CD4-positive, alpha-beta T cell treated with Interleukin-2 at 100 ng/mL for 4 hours (primary cell): ENCODE results near the gene C10orf62.
"Not testable (repeated sequence)": the region's sequence is repeated elsewhere in the genome, so short reads cannot be mapped to it uniquely, and the experiment has no call there.

Experiments
- DNase-seq: peaks from one replicate; pipeline ENCODE4 v3.0.0-alpha.2; 2020; ENCODE audit warnings: low spot score

Gene C10orf62

DNA sequence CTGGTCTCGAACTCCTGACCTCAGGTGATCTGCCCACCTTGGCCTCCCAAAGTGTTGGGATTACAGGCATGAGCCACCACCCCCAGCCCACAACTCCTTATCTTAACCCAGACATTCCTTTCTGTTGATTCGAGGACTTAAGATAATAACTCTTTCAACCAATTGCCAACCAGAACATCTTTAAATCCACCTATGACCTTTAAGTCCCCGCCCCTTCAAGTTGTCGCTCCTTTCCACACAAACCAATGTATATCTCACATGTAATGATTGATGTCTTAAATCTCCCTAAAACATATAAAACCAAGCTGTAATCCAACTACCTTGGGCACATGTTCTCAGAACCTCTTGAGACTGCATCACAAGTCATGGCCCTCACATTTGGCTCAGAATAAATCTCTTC lies 24.7 kb upstream of the C10orf62 start:
- no peak for DNase-seq

DNA sequence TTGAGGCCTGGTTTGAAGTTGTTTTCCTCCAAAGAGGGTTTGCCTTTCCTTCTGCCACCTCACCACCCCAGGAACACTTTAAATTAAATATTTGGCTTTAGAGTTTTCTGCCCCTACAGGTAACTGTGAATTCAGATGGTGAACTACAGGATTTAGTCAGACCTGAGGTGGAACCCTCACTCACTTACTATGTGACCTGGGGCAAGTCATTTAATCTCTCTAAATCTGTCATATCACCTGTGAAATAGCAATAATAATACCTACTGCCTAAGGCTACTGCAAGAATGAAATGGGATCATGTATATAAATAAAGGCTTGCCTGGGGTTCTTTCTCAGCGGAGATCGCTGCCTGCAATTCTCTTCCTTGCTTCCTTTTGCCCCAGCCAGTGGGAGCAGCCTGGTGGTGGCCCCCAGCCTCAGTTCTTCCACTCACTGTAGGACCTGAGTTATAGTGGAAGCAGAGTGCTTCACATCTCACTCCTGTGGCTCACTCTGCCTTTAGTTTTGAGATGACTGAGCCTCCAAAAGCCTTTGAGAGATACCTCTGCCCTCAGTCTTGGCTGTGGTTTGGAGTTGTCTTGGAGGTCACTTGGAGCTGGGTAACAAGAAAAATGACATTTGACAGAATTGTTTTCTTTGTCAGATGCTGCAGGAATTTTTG lies 23.1 kb upstream of the C10orf62 start:
- no peak for DNase-seq

DNA sequence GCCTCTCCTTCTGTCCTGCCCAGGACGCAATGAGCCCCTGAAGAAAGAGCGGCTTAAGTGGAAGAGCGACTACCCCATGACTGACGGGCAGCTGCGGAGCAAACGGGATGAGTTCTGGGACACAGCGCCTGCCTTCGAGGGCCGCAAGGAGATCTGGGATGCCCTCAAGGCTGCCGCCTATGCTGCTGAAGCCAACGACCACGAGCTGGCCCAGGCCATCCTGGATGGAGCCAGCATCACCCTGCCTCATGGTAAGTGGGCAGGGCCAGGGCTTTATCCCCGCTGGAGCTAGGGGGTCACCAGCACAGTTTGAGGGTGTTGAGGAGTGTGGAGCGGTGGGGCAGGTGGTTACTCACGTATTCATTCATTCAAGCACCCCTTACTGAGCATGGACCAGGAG lies 21.6 kb upstream of the C10orf62 start:
- DNase-seq: no peak

DNA sequence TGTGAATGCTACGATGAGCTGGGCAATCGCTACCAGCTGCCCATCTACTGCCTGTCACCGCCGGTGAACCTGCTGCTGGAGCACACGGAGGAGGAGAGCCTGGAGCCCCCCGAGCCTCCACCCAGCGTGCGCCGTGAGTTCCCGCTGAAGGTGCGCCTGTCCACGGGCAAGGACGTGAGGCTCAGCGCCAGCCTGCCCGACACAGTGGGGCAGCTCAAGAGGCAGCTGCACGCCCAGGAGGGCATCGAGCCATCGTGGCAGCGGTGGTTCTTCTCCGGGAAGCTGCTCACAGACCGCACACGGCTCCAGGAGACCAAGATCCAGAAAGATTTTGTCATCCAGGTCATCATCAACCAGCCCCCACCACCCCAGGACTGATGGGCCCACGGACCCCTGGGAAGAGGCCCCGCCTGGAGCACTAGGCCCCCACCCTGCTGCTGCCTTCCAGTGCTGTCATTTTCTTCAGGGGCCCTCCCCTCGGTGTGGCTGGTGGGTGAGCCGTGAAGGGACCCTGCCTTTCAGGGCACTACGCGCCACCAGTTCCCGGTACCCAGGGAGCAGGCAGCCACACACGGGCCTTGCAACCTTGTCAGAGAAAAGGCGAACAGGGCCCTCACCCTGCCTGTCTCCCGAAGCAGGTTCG lies 19.3 kb upstream of the C10orf62 start:
- DNase-seq: no peak

DNA sequence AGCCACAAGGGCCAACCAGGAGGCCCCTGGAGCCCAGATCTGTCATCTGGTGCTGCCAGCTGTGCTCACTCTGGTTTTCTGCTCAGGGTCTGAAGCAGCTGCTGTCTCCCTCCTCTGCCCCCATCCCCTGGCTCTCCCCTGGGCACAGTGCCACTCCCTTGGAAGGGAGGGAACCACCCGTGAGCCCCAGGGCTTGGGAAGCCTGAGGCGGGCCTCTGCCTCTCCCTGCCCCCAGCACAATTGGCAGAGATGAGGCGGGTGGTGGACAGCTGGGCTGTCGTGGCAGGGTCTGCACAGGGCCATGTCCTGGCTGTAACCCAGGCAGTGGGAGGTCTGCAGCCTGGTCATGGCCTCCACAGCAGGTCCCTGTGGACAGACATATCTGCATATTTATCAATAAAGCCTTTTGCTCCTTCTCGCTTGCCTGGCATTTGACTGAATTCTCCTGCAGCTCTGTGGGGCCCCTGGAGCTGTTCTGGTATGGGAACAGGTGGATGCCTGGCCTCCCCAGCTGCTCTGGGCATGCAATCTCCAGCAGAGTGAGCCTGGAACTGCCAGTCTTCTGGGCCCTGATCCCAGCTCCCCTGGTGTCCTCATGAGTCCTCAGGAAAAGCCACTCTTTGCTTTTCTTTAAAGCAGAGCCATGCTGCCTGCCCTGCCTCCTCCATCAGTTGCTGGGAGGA lies 18.6 kb upstream of the C10orf62 start:
- no peak for DNase-seq

DNA sequence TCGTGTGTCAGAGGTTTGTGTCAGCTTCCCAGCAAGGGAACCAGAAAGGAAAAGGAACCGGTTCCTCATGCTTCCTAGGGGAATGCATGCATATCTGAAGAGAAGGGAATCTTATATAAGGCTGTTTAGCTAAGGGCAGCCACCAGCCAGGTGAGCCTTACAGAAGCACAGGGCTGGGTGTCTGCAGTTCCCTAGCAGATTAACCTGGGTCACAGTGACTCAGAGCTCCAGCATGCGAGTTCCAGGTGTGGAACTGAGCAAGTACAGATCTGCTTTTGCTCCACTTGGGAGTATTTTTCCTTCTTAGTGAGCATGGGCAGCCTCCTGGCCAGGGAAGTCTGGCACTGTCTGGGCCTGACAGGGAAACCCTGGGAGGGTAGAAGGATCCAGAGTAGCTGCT lies 17.9 kb upstream of the C10orf62 start:
- no peak for DNase-seq

DNA sequence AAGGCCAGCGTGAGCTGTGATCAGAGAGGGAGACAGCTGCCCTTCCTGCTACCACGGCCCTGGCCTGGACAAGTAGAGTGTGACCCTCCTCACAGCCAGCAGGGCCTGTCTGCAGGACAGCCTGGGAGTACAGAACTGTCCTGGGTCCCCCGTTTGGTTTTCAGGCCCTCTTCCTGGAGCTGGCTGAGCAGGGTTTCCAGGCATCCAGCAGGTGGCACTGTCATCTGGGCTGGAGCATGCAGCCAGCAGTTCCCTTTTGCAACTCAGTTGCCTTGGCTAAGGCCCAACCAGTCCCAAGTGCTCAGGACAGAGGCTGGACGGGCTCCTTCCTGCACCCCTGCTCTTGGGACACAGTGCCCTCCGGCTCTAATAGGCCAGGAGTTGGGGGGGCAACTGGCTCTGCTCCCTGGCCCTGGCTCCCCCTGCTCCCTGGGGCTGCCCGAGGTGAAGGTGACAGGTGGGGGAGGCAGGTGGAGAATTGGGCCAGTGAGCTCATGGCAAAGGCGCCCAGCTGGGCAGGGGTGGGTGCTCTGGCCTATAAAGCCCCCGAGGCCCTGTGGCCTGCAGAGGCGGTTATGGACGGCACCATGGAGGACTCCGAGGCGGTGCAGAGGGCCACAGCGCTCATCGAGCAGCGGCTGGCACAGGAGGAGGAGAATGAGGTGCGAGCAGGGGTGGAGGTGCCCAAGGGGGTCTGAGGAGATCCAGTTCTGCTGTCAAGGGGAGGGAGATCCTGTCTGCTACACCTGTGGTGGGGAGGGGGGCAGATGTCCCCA lies 17.1 kb upstream of the C10orf62 start, which contains the start of gene ANKRD2:
TSS of gene ANKRD2 (plus strand) at position 566 of the 776 bp plus-strand sequence. CDS start at position 576, 10 bp downstream.
- peak; percentile 39 for DNase-seq

DNA sequence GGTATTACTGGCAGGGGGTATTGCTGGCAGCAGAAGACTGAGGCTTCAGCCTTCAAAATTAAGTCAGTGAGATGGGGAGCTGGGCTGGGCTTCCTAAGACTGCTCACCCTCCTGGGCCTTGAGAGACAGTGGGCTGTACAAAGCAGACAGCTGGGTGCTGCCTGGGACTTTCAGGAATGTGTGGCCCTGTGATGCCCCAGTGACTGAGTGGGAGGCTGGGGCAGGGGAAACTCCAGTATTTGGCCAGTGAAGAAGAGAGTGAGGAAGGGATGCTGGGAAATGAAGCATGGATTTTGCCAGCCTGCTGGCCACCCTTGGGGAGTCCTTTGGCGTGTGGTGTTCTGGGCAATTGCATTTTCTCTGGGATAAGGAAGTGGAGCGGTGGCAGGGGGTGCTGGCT lies 16.5 kb upstream of the C10orf62 start:
- no peak for DNase-seq

DNA sequence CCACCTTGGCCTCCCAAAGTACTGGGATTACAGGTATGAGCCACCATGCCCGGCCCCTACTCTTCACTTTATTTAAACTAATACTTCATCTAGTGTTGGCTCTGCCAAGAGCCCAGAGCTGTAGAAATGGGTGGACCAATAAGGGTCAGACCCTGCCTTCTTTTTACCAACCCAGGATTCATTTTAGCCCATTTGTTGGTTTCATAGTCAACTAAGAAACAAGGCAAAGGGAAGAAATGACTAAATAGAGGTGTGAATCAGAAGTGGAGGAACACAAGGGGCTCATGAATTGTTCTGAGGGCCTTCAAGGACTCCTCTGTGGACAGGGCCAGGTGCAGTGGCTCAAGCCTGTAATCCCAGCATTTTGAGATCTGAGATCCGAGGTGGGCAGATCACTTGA lies 15.8 kb upstream of the C10orf62 start:
- DNase-seq: no peak

DNA sequence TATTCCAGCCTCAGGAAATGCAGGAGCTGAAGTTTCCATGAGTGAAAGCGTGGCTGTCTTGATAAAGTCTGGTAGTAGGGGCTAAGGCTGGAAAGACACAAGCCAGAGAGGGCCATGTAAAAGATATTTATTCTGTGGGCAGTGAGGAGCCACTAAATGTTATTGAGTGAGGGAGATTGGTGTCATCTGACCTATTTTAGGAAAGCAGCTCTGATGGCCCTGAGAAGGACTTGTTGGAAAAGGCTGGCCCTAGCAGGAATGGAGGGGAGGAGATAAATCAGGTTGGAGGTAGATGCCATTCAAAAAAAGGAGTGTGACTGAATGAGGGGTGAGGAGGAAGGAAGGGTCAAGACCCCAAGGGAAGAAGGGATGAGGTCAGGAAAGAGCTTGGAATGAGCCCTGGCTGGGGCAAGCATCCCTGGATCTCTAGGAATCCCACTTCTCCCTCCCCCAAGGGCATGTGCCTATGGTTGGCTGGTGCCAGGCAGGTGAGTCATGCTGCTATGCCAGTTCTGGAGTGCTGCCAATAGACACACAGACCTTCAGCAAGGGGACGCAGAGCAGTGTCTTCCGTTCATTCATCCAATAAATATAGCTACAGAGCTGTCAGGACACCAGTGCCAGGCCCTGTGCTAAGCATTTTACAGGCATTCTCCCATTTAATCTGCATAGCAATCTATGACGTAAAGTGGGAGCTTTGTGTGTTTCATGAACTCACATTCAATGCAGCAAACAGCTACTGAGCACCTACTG lies 15.0 kb upstream of the C10orf62 start:
- DNase-seq: no peak

DNA sequence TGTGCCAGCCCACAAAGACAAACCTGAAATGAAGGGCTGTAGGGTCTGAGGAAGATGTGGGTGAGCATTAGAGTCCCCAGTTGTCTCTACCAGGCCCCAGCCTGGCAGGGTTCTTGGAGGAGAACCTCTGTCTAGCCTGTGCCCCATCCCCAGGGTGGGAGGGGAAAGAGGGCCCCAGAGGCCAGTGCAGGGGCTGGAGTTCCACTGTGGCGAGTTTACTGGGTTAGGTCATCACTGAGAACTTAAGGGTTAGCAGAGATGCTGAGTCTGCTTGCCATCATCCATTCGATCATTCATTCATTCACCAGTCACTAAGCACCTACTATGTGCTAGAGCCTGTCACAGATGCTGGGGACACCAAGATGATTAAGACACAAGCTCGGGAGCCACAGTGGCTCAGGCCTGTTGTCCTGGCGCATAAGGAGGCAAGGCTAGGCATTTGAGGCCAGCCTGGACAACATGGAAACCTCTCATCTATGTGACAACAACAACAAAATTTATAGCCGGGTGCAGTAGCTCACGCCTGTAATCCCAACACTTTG lies 14.3 kb upstream of the C10orf62 start:
- DNase-seq: no peak

DNA sequence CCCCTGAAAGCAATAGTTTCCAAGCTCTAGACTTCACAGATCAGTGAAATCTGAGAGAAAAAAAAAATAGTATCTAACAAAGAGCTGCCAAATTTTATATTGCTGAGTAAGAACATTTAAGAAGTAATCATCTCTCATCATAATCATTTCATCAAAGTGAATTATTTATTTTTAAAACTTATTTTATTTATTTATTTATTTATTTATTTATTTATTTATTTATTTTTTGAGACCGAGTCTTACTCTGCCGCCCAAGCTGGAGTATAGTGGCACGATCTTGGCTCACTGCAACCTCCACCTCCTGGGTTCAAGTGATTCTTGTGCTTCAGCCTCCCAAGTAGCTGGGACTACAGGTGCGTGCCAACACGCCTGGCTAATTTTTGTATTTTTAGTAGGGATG lies 13.0 kb upstream of the C10orf62 start:
- DNase-seq: not testable (repeated sequence)

DNA sequence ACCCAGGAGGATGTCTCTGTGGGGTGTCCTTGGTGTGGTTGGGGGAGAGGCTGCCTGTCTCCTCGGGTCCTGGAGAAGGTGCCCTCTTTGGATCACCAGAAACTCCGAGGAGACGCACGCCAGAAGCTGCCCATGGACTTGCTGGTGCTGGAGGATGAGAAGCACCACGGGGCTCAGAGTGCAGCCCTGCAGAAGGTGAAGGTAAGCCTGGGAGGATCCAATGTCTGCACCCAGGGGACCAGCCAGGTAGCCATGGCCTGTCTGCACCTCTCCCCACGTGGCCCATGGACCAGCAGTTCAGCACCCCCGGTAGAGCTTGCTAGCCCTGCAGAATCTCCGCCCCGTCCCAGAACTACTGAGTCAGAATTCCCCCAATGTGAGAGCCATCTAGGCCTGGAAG lies 11.8 kb upstream of the C10orf62 start:
- no peak for DNase-seq

DNA sequence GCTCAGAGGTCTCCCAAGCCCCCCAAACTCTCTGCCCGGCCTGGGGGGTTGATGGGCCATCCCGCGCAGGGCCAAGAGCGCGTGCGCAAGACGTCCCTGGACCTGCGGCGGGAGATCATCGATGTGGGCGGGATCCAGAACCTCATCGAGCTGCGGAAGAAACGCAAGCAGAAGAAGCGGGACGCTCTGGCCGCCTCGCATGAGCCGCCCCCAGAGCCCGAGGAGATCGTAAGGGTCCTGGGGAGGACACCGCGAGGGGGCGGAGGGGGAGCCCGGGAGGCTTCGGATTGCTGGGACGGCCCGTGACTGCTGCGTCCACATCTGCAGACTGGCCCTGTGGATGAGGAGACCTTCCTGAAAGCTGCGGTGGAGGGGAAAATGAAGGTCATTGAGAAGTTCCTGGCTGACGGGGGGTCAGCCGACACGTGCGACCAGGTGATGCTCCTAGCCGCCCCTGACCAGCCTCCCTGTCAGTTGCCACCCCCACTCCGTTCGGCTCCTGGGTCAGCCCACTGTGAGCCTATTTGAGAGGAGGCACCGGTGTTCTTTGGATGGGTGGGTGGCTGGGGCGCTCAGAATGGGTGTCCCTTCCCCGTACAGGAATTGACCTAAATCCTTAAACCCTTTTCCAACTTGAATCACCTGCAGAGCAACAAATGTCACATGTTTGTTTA lies 11.2 kb upstream of the C10orf62 start:
- no peak for DNase-seq

DNA sequence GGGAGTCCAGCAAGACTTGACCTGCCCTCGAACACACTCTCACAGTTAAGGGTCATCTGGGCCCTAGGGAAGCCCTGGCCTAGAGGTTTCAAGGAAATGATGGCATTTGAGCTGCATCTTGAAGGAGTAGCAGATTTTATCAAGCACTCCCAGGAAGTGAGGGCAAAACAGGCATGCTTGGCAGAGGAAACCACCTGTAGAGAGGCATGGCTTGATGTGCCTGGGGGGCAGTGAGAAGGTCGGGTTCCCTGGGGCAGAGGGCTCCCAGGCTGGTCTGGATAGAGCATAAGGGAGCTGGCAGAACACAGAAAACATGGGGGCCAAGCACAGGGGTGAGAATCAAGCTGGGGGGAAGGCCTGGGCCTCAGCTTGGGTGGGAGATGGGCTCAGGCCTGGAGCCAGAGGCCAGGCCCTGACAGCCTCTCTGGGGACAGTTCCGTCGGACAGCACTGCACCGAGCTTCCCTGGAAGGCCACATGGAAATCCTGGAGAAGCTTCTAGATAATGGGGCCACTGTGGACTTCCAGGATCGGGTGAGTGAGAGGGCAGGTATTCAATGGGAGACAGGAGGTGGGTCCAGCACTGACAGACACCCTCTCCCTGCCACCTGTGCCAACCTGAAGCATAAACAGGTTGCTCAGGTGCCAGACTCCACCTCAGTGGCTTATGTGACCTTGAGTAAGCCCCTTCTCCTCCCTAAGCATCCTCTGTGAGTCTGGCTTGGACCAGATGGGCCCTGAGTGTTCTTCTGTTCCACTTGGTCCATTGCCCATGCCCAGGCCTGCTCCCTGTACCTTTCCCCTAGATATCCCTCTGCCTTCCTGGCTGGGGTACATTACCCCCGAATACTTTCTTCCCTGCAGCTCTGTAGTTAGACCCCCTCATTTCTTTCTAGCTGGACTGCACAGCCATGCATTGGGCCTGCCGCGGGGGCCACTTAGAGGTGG lies 8.8 kb upstream of the C10orf62 start:
- DNase-seq: no peak

DNA sequence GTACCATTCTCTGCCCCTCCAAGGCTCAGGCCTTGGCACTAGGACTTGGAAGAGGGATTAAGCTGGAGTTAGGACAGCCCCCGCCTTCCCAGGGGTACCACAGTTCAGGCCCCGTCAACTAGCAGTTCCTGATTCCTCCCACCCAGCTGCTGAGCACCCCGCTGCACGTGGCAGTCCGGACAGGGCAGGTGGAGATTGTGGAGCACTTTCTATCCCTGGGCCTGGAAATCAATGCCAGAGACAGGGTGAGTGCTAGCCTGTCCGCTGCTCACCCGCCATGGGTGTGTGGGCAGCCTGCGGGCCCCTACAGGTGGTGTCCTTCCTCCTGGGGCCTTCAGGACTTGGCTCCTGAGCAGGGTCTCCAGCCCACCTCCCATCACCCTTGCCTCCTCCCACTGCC lies 7.4 kb upstream of the C10orf62 start:
- DNase-seq: no peak

DNA sequence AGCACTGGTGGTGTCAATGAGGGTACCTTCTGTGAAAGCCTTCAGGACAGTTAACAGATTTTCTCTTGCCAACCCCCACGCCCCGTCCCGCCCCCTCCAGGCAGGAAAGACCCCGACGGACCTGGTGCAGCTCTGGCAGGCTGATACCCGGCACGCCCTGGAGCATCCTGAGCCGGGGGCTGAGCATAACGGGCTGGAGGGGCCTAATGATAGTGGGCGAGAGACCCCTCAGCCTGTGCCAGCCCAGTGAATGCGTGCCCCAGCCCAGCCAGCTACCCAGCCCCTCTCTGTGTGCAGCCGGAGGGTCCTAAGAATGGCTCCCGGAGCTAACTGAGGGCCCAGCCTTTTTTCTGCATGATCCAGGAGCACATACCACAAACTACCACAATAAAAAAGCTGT lies 6.0 kb upstream of the C10orf62 start:
- DNase-seq: no peak

DNA sequence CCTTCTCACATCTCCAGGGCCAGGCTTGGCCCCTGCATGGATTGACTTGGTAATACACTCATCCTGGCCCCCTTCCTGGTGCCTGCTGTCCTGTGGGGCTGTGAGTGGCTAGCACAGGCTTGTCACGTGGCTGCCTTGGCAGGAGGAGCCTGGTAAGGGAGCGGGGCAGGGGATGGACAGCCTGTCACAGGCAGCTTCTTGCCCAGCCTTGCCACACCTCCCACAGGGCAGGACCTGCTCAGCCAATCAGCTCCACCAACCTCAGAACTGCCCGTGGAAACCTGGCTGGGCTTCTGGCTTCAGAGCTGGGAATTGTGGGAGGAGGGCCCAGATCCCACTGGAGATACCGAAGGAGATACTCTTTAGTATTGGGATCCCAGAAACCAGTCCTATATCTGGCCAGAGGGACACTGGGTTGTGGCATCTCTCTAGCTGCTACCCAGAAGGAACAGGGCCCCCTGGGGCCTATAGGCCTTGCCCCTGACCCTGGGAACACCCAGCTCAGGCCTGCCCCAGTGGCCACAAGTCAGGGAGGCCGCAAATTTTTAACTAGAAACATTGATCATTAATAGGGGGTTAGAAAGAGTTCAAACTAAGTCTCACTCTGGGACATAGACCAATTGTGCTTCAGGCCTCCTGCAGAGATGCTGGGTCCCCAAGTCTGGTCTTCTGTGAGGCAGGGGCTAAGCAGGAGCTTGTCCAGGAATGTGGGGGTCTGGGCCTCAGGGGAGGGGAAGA lies 5.3 kb upstream of the C10orf62 start, which contains the start of gene HOGA1:
TSS of gene HOGA1 (plus strand) at position 330 of the 738 bp plus-strand sequence. CDS start at position 645, 315 bp downstream.
- DNase-seq: no peak
